Activated T-helper 9 cell treated with anti-CD3 and anti-CD28 coated beads, Interleukin-2, amount 50 U/mL, for 16 hours (primary cell): ENCODE data around the gene ALK.

Source experiments
- DNase-seq: peaks from one replicate; pipeline ENCODE4 v3.0.0-alpha.2; 2020; ENCODE audit warnings: low read depth

ALK gene

GRCh38 chr2:29789911-29790485 lies 131.4 kb downstream of the ALK start:
- no peak for DNase-seq

GRCh38 chr2:29787473-29788465 lies 133.6 kb downstream of the ALK start:
- no peak for DNase-seq

- DNase-seq: no peak
Measured at GRCh38 chr2:29786361-29786760, 135.0 kb downstream of the ALK start.

- DNase-seq: no peak
Measured at GRCh38 chr2:29783666-29784065, 137.7 kb downstream of the ALK start.

- DNase-seq: no peak
Measured at GRCh38 chr2:29782549-29783458, 138.6 kb downstream of the ALK start.

- no peak for DNase-seq
Measured at GRCh38 chr2:29782087-29782486, 139.3 kb downstream of the ALK start.

GRCh38 chr2:29780906-29781305 lies 140.5 kb downstream of the ALK start:
- no peak for DNase-seq

DNA sequence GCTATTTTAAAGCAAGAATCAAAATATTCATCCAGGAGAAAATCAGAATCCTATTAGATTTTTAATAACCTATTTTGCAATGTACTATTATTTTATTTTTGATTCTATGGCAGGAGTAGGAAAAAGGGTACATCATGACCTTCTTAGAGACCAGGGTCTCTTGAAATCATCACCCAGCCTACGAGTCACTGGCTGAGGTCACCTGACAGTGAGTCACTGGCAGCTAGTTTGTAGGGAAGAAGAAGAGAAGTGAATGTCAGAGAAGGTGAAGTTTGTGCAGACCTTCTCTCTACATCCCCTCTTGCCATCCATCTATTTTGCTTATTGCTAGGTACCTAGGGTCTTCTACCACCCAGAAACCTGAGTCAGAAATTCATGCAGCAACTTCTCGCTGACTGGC lies 144.2 kb downstream of the ALK start:
- no peak for DNase-seq

GRCh38 chr2:29776406-29776805 lies 145.0 kb downstream of the ALK start:
- no peak for DNase-seq

GRCh38 chr2:29775937-29776336 lies 145.4 kb downstream of the ALK start:
- no peak for DNase-seq

DNA sequence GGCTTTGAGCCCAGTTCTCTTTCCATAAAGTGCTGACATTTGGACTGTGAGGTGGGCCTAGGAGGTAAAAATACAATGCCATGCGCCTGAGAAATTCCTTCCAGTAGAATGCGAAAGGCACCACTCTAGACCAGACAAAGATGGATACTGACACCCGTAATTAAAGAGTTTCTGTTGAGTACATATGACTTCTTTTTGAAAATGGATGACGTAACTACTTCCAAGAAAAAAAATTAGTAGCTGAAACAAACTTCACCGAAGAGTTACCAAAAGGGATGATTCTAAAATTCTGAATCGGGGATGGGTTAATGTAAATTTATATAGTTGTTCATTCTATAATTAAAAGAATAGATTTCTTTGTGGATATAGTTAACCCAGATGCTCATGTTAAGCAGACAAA lies 146.8 kb downstream of the ALK start:
- DNase-seq: no peak

DNA sequence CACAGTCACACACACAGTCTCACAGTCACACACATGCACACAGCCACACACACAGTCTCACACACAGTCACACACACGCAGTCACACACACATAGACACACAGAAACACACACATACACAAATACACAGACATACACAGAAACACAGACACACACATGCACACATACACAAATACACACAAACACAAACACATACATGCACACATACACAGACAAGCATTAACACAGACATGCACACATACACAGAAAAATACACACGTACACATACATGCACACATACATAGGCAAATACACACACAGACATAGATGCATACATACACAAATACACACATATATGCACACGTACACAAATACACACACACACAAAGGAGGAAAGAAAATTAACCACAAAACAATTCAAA lies 150.5 kb downstream of the ALK start:
- no peak for DNase-seq

DNA sequence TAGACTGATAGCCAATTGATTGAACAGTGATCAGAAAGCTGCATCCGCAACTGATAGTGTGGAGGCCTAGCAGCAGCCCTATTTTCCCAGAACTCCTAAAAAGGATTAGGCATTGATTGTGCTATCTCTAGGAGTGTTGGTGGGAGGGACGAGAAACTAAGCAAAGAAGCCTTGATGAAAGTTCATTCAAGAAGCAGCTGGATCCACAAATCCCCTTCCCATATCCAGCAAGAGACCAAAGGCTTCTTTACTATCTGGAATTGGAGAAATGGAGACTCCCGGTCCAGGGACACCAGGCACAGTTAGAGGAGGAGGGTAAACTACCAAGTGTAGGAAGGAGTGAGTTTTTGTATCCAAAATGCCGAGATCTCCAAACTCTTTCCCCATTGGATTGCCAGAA lies 151.5 kb downstream of the ALK start:
- DNase-seq: no peak

GRCh38 chr2:29767606-29768335 lies 153.6 kb downstream of the ALK start:
- DNase-seq: no peak

DNA sequence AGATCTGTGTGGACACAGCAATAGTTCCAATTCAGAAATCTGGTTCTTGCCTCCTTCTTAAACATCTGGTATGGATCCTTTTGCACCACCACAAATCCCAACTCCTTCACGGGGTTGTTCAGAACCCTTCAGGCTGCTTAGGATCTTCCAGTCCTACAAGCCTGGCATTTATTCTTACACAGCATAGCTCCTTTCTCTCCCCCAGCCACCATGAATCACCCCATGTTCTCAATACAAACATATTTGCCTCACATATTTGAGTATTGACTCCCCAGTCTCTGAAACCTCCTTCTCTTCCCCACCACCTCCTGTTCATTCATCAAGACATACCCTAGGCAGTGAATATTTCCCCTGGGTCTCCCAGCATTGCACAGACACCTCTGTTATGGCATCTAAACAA lies 155.2 kb downstream of the ALK start:
- DNase-seq: no peak

- DNase-seq: no peak
Measured at GRCh38 chr2:29765721-29766120, 155.7 kb downstream of the ALK start.

- no peak for DNase-seq
Measured at GRCh38 chr2:29763371-29763770, 158.0 kb downstream of the ALK start.

- no peak for DNase-seq
Measured at GRCh38 chr2:29762239-29762638, 159.1 kb downstream of the ALK start.

- DNase-seq: no peak
Measured at GRCh38 chr2:29761278-29761677, 160.1 kb downstream of the ALK start.

DNA sequence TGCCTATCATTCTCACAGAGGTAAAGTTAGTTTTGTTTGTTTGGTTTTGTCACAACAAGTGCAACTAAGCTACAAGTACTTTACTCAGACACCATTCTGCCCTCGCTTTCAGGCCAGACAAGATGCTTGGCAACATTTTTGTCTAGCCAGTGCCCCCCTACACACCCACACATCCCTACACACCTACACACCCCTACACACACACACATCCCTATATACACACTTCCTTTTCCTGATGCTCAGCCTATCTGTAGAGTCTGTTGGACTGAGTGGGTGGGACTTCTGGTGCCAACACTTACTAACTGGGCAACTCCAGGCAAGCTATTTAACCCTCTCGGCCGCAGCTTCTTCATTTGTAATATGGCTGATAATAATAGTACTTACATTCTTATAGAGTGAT lies 161.4 kb downstream of the ALK start:
- no peak for DNase-seq

DNA sequence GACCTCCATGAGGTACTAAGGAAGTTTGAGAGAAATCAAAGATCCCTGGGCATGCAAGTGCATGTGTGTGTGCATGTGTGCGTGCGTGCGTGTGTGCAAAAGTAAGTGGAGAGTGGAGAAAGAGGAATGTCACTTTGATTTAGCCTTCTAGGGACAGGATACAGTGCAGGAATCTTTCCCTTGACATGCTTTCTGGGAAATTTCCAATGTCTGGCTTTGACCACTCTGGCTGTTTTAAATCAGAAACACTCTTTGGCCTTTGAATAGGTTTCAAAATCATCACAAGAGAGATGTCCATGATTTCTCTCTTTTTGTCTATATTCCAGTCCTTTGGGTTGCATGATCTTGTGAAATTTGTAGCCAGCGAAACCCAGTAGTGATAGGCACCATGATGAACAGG lies 162.0 kb downstream of the ALK start:
- no peak for DNase-seq

- DNase-seq: no peak
Measured at GRCh38 chr2:29755829-29756228, 165.6 kb downstream of the ALK start.
